ENCODE results near the gene MCRIP2.

GRCh38 chr16:640614-641013, 1.0 kb upstream of the MCRIP2 start:
- no peak for TF ChIP-seq CTCF (conservative IDR thresholded peaks at IDR 0.05)
- TF ChIP-seq EZH2 (IDR thresholded peaks at IDR 0.05; ENCODE audit: low read depth) = no peak
